Activated CD8-positive, alpha-beta memory T cell treated with anti-CD3 and anti-CD28 coated beads, Interleukin-2, amount 50 U/mL, for 24 hours (primary cell): ENCODE data around the gene HACD4.
"Not testable (repeated sequence)": the region's sequence is repeated elsewhere in the genome, so short reads cannot be mapped to it uniquely, and the experiment has no call there.

Experiments used
- DNase-seq: peaks from one replicate; pipeline ENCODE4 v3.0.0-alpha.2; 2020; ENCODE audit errors: extremely low read depth

HACD4 gene

DNA sequence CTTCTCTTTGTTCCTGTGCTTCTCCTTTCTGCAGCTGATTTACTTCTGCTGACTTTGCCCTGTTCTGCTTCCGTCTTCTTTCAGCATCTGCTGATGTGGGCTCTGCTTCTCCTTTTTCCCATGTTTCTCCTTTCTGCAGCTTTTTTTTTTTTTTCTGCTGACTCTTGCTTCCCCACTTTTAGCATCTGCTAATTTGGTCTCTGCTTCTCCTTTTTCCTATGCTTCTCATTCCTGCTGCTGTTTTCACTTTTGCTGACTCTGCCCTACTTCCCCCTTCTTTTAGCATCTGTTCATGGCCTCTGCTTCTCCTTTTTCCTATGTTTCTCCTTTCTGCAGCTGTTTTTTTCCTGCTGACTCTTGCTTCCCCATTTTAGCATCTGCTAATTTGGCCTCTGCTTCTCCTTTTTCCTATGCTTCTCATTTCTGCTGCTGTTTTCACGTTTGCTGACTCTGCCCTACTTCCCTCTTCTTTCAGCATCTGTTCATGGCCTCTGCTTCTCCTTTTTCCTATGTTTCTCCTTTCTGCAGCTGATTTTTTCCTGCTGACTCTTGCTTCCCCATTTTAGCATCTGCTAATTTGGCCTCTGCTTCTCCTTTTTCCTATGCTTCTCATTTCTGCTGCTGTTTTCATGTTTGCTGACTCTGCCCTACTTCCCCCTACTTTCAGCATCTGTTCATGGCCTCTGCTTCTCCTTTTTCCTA, 58.0 kb downstream of the HACD4 start:
- not testable (repeated sequence) for DNase-seq

DNA sequence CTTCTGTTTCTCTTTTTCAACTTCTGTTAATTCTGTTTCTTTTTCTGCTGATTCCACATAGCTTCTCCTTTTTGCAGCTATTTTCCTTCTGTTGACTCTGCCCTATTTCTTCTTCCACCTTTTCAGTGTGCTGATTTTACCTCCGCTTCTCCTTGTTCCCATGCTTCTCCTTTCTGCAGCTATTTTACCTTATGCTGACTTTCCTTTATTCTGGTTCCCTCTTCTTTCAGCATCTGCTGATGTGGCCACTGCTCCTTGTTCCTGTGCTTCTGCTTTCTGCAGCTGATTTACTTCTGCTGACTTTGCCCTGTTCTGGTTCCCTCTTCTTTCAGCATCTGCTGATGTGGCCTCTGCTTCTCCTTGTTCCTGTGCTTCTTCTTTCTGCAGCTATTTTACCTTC, 58.8 kb downstream of the HACD4 start:
- DNase-seq: no peak

DNA sequence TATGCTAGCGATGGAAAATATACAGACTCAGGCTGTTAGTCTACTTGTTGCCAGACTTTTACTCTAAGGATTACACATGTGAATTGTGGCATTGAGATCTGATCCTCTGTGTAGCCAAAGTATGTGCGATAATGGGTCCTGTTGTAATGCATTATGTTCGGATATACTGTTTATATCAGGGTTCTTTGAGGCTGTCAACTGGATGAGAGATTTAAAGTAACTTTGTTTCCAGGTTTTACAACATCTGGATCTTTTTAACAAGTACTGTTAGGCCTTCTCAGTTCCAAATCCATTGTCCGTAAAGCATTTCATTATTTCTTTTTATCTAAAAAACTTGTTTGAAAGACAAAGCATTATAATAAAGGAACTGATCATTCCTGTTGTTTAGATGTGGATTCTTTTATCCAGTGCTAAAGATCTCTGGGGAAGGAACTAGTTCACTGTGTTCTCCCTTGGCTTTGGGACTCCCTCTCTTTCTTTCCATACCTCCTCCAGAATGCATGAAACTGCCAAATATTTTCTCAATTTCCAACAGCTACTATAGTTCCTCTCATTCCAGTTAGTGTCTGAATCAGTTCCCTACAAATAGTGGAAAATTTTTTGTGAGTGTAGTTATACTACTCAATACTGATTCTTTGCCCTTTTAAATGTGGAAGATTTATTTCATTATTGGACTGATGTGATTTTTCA, 68.8 kb downstream of the HACD4 start:
- DNase-seq: no peak

DNA sequence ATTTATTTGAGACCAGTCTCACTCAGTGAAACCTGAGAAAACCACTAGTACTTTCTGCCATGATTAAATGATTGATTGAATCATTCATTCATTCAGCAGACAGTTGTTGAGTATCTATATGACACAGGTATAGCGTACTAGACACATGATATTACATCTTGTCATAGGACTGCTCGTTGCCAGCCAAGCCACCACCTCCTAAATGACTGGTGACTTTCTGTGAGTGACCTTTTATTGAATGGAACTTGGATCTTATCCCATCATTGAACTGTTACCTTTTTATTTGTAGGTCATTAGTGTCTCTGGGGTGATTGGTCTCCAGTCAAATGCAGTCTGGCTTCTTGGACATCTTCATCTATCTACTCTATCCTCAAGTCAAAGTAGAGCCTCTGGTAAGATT, 80.7 kb downstream of the HACD4 start:
- no peak for DNase-seq
